HG03460 (cell line): ENCODE data around the gene MT2A.
"Not testable (repeated sequence)": the region's sequence is repeated elsewhere in the genome, so short reads cannot be mapped to it uniquely, and the experiment has no call there.

Source experiments
- ATAC-seq: cut with Tn5 transposase; IDR thresholded peaks from one replicate; pipeline ENCODE4 v1.9.1; 2021; ENCODE audit not compliant: unreplicated experiment

The MT2A gene

DNA sequence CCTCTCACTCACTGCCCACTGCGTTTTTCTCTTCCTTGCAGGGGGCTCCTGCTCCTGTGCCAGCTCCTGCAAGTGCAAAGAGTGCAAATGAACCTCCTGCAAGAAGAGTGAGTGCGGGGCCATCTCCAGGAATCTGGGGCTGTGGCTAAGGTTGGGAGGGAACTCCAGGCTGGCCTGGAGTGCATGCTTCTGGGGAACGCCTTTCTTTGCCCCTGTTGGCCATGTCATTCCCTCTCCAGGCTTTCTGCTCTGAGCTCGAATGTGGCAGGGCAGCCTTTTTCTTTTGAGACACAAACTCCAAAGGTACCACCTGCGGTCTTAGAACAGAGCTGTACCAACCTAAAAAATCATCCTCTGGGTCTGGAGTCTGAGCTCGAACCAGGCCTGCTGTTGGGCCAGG, 9.8 kb downstream of the MT2A start:
- no peak for ATAC-seq

DNA sequence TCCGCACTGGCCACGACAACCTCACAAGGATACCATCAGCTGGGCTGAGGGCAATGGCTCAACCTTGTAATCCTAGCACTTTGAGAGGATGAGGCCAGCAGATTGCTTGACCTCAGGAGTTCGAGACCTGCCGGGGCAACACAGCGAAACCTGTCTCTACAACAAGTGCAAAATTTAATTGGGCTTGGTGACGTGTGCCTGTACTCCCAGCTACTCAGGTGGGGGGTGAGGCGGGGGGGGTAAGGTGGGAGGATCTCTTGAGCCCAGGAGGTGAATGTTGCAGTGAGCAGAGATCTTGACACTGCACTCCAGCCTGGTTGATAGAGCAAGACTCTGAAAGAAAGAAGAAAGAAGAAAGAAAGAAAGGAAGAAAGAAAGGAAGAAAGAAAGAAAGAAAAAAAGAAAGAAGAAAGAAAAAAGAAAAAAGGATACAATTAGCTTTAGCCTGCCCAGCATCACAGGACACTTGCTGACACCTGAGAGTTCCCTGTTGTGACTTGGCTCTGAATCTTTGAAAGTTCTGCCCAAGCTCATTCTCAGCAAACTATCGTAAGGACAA, 12.0 kb downstream of the MT2A start:
- ATAC-seq: no peak

DNA sequence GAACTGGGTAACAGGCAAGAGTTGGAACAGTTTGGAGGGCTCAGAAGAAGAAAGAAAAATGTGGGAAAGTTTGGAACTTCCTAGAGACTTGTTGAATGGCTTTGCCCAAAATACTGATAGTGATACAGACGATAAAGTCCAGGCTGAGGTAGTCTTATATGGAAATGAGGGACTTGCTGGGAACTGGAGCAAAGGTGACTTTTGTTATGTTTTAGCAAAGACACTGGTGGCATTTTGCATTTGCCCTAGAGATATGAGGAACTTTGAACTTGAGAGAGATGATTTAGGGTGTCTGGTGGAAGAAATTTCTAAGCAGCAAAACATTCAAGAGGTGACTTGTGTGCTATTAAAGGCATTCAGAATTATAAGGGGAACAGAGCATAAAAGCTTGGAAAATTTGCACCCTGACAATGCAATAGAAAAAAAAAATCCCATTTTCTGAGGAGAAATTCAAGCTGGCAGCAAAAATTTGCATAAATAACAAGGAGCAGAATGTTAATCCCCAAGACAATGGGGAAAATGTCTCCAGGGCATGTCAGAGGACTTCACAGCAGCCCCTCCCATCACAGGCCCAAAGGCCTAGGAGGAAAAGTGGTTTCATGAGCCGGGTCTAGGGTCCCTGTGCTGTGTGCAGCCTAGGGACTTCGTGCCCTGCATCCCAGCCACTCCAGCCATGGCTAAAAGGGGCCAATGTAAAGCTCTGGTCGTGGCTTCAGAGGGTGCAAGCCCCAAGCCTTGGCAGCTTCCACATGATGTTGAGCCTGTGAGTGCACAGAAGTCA, 13.5 kb downstream of the MT2A start:
- ATAC-seq: not testable (repeated sequence)

DNA sequence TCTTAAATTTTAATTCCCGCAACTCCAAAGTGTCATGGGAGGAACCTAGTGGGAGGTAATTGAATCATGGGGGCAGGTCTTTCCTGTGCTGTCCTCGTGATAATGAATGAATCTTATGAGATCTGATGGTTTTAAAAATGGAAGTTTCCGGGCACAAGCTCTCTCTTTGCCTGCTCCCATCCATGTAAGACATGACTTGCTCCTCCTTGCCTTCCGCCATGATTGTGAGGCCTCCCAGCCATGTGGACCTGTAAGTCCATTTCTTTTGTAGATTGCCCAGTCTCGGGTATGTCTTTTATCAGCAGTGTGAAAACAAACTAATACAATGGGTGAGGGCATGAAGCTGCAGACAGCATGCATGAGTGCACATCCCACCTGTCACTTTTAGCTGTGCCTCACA, 14.8 kb downstream of the MT2A start:
- ATAC-seq: not testable (repeated sequence)

DNA sequence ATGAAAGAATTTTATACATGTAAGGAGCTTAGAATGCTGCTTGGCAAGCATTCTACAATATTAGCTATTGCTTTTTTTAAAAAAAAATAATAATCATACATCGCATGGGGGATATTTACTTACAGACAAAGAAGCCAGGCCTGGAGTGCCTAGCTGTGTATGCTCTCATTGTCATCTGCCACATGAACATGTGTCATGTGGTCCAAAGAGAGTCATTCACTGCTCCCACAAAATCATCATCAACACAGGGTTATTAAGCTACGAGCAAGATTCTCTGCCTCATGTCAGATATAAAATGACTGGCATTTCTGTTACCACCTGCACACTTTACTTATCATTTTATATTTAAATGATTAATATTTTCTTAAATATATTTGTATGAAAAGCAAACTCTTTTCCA, 15.3 kb downstream of the MT2A start:
- ATAC-seq: no peak

DNA sequence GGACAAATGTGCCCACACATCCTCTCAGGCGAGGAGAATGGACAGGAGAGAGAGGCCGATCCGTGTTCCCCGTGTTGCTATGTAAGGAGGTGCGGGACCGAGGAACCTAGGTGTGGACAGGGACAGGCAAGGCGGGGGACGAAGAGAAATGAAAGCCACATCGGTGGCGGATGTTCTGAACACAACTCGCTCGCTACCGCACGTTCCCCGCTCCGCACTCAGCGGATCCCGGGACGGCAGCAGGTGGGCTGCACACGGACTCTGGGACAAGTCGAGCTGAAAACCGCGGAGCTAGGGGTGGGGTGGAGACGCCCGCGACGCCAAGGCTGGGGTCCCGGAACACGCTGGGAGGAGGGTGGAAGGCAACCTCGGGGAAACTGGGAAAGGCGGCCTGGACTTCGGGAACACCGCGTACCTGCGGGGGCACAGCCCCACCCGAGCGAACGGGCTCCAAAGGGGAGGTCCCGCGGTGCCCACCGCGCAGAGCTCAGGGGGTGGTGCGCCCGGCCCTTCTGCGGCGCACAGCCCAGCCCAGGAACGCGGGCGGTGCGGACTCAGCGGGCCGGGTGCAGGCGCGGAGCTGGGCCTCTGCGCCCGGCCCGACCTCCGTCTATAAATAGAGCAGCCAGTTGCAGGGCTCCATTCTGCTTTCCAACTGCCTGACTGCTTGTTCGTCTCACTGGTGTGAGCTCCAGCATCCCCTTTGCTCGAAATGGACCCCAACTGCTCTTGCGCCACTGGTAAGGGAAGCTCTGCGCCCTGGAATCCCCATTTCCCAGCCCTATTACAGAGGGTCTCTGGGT, 17.0 kb downstream of the MT2A start, which contains the start of gene MT1E:
Gene MT1E (plus strand): TSS at position 642 of the 803 bp plus-strand sequence. CDS start 71 bp downstream, at position 713.
- no peak for ATAC-seq

DNA sequence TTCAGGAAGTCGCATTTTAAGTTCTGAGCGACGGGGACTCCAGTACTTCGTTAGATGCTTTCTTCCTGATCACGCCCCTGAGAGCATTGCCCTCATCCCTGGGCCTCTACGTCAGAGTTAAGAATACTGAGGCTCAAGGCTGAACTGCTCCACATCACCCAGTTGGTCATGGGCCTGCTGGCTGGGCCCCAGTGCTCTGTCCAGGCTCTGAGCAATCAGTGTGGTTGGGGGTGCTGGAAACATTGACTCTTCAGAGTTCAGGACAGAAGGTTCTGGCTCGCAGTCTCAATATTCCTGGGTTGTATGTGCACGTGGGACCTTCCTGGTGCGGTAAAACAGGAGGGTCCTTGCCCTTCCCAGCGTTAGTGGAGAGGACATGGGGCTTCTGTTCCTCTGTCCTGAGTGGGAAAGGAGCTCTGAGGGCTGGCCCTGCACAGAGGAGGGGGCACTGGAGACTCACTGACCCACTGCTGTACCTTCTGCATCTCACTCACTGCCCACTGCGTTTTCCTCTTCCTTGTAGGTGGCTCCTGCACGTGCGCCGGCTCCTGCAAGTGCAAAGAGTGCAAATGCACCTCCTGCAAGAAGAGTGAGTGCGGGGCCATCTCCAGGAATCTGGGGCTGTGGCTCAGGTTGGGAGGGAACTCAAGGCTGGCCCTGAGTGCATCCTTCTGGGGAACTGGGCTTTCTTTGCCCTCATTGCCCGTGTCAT, 17.7 kb downstream of the MT2A start:
- no peak for ATAC-seq

DNA sequence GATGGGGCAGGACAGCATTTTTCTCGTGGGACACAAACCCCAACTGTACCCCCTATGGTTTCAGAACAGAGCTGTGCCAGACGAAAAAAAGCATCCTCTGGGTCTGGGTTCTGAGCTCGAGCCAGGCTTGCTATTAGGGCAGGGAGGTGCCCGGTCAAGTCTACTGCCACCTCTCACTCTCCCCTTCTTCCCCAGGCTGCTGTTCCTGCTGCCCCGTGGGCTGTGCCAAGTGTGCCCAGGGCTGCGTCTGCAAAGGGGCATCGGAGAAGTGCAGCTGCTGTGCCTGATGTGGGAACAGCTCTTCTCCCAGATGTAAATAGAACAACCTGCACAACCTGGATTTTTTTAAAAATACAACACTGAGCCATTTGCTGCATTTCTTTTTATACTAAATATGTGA, 18.3 kb downstream of the MT2A start:
- no peak for ATAC-seq

DNA sequence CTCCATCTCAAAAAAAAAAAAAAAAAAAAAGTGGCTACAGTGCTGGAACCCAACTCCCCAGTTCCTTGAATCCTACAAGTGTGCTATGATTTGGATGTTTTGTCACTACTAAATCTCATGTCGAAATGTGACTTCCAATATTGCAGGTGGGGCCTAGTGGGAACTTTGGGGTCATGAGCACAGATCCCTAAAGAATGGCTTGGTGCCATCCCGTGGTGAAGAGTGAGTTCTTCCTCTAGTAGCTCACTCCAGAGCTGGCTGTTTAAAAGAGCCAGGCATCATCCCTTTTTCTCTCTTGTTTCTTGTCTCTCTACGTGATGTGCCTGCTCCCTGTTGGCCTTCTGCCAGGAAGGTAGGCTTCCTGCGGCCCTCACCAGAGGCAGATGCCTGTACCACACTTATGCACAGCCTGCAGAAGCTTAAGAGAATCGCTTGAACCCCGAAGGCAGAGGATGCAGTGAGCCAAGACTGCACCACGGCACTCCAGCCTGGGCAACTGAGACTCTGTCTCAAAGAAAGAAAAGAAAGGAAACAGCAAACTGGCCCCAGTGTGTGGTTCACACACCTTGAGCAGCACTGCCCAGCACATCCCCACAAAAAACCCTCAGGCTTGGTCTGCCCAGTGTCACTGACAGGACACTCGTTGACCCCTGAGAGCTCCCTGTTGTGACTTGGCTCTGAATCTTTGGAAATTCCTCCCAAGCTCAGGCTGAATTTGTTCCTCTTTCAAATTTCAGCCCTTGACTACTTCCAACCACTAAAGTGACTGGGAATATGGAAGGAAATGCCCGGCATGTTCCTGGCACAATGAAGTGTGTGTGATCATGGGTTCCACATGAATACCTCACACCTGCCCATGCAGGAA, 20.3 kb downstream of the MT2A start:
- no peak for ATAC-seq

DNA sequence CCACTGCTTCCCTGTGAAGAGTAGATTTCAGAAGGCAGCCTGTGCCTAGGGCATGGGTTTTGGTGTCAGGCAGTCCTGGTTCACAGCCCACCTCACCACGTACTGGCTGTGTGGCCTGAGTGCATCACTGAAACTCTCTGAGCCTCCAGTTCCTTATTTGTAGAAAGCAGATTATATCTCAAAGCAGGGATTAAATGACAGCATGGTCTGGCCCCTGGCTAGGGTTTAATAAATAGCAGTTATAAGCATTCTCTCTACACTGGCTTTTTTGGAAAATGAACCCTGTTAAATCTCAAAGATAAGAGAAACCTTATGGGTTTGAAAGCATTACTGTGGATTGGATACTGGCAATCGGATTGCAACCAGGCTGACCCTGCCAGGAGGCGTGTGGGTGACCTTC, 21.1 kb downstream of the MT2A start:
- ATAC-seq: no peak

DNA sequence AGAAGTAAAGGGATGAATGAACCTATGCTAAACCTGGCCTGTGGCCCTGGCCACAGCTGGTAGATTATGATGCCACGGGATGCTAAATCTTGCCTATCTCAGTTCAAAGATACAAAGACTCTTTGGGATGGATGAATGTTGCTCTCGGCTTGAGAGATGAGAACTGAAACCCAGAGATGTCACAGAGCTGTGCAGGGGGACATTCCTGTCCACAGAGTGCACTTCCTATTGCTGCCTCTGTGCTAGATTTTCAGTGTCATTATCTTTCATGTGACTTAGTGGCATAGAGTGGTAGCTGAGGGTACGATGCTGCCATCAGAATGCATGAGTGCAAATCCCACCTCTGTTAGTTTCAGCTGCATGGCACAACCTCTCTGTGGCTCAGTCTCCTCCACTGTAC, 21.8 kb downstream of the MT2A start:
- peak; percentile 84 for ATAC-seq

DNA sequence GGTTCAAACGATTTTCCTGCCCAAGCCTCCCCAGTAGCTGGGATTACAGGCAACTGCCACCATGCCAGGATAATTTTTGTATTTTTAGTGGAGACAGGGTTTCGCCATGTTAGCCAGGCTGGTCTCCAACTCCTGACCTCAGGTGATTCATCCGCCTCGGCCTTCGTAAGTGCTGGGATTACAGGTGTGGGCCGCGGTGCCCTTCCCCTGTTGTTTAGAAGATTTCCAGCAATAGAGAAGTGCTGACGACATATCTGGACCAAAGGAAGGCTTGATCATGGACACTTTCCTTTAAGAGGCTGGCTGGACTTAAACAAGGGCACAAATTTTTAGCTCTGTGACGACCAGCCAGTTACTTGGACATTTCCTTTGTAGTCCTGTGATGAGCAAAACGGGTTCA, 22.8 kb downstream of the MT2A start:
- no peak for ATAC-seq

DNA sequence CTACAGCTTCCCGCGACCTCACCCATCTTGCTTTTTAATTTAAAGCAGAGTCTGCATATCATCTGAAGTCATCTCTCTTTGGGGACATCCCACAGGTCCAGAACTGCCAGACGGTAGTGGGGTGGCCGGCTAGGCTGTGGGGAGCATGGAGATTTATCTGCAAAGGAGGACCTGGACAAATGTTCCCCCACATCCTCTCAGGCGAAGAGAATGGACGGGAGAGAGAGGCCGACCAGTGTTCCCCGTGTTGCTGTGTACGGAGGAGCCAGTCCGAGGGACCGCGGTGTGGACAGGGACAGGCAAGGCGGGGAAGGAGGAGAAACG, 23.4 kb downstream of the MT2A start:
- no peak for ATAC-seq

DNA sequence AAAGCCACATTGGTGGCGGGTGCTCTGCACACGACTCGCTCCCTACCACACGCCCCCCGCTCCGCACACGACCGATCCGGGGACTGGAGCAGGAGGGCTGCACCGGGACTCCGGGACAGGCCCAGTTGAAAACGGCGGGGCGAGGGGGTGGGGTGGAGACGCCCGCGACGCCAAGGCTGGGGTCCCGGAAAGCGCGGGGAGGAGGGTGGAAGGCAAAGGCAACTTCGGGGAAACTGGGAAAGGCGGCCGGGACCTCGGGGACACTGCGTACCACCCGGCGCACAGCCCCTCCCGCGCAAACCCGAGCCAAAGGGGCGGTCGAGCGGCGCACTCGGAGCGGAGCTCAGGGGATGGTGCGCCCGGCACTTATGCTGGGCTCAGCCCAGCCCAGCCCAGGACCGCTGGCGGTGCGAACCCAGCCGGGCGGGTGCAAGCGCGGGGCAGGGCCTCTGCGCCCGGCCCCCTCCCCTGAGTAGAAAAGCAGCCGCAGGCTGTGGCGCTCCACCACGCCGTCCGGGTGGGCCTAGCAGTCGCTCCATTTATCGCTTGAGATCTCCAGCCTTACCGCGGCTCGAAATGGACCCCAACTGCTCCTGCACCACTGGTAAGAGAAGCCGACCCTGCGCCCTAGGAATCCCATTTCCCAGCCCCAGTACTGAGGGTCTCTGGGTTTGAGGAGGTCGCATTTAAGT, 23.9 kb downstream of the MT2A start, which contains the start of gene MT1M:
Gene MT1M (plus strand): TSS at position 504 of the 692 bp plus-strand sequence. CDS start 73 bp downstream, at position 577.
- no peak for ATAC-seq

DNA sequence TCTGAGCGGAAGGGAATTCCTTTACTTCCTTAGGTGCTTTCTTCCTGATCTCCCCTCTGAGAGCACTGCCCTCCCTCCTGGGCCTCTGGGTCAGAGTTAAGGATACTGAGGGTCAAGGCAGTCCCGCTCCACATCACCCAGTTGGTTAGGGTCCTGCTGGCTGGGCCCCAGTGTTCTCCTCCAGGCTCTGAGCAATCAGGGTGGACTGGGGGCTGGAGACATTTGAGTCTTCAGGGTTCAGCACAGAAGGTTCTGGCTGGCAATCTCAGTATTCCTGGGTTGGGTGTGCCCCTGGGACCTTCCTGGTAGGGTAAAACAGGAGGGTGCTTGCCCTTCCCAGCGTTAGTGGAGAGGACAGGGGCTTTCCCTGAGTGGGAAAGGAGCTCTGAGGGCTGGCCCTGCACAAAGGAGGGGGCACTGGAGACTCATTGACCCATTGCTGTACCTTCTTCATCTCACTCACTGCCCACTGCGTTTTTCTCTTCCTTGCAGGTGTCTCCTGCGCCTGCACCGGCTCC, 24.5 kb downstream of the MT2A start:
- ATAC-seq: no peak

DNA sequence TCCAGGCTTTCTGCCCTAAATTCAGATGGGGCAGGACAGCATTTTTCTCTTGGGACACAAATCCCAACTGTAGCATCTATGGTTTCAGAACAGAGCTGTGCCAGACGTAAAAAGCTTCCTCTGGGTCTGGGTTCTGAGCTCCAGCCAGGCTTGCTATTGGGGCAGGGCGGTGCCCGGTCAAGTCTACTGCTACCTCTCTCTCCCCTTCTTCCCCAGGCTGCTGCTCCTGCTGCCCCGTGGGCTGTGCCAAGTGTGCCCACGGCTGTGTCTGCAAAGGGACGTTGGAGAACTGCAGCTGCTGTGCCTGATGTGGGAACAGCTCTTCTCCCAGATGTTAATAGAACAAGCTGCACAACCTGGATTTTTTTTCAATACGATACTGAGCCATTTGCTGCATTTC, 25.2 kb downstream of the MT2A start:
- ATAC-seq: no peak

DNA sequence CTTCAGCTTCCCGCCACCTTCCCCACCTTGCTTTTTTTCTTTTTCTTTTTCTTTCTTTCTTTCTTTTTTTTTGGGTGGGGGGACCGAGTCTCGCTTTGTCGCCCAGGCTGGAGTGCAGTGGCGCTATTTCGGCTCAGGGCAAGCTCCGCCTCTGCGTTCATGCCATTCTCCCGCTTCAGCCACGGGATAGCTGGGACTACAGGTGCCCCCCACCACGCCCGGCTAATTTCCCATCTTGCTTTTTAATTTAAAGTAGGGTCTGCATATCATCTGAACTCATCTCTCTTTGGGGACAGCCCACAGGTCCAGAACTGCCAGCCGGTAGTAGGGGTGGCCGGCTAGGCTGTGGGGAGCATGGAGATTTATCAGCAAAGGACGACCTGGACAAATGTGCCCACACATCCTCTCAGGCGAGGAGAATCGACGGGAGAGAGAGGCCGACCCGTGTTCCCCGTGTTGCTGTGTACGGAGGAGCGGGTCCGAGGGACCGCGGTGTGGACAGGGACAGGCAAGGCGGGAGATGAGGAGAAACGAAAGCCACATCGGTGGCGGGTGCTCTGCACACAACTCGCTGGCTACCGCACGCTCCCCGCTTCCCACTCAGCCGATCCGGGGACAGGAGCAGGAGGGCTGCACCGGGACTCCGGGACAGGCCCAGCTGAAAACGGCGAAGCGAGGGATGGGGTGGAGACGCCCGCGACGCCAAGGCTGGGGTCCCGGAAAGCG, 26.5 kb downstream of the MT2A start:
- no peak for ATAC-seq

DNA sequence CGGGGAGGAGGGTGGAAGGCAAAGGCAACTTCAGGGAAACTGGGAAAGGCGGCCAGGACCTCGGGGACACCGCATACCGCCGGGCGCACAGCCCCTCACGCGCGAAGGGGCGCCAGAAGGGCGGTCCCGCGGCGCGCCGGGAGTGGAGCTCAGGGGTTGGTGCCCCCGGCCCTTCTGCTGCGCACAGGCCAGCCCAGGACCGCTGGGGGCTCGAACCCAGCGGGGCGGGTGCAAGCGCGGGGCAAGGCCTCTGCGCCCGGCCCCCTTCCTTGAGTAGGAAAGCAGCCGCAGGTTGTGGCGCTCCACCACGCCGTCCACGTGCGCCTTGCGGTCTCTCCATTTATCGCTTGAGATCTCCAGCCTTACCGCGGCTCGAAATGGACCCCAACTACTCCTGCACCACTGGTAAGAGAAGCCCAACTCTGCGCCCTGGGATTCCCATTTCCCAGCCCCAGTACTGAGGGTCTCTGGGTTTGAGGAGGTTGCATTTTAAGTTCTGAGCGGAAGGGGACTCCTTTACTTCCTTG, 27.1 kb downstream of the MT2A start:
- no peak for ATAC-seq
